TTC549 (cell line): ENCODE data around the gene ROBO4.

Source experiments
- FAIRE-seq: peaks from 2 replicates; lab custom pipeline; 2012; peaks lifted over from hg19 to GRCh38; lab: Jason Lieb, UNC

ROBO4 gene

DNA sequence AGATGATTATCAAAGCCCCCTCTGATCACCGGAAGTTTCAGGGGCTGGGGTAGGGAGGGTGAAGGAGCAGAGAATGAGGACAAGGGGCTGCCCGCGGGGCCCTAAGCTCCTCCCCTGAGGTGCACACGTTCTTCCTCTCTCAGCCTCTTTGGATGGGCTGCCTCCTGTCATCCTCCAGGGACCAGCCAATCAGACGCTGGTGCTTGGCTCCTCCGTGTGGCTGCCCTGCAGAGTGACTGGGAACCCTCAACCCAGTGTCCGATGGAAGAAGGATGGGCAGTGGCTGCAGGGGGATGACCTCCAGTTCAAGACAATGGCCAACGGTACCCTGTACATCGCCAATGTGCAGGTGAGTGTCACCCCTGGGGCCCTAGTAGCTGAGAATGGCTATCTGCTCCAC, 24.9 kb downstream of the ROBO4 start:
- FAIRE-seq = no peak

DNA sequence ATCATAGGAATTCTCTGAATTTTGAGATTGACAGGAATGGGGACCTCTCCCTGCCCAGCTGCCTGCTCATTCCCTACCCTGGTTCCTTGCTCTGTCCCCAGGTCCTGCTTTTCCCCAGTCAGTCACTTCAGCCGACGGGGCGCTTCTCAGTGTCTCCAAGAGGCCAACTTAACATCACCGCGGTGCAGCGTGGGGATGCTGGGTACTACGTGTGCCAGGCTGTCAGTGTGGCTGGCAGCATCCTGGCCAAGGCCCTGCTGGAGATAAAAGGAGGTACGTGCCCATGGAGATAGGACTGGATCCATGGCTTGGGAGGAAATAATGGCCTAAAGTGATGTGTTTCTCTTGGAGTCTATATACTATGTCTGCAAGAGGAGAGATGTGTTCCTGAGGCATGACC, 25.4 kb downstream of the ROBO4 start:
- no peak for FAIRE-seq

DNA sequence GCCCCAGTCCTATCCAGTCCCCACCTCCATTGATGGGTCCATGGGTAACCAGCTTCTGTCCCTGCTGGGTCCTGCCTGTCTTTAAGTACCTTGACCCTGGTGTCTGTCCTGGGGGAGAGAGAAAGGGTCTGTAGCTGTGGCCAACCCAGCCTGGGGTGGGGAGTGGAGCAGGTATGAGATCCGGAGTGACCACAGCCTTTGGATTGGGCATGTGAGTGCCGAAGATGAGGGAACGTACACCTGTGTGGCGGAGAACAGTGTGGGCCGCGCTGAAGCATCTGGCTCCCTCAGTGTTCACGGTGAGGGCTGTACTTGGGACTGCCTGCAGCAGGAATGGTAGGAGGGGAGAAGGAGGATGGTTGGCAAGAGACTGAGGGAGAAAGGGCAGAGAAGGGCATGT, 27.2 kb downstream of the ROBO4 start:
- FAIRE-seq = no peak

DNA sequence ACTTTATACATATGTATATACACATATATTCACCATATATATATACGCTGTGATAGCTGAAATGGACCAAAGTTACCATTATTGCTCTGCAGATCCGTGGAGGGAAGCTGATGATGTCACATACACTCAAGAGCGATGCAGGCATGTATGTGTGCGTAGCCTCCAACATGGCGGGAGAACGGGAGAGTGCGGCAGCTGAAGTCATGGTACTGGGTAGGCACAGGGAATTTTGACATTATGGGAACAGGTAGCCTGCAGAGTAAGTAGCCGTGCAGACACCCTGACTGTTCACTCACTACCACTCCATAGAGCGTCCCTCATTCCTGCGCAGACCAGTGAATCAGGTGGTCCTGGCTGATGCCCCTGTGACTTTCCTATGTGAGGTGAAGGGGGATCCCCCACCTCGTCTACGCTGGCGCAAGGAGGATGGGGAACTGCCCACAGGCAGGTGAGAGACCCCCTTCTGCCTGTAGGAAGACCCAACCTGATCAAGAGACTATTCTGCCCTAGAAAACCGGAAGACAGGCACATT, 27.7 kb downstream of the ROBO4 start:
- no peak for FAIRE-seq

DNA sequence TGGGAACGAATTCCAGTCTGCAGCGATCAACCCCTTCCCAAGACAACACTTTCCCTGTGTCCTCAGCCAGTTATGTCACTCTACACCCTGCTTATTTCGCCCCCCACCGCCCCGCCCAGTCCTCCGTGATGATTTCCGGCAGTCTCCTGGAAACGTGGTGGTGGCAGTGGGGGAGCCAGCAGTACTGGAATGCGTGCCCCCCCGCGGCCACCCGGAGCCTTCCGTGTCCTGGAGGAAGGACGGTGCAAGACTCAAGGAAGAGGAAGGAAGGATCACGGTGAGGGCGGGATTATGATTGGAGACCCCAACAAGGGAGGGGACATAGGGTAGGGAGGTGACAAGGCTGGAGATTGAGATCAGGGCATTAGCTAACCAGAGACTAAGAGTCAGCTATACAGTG, 28.3 kb downstream of the ROBO4 start:
- no peak for FAIRE-seq

DNA sequence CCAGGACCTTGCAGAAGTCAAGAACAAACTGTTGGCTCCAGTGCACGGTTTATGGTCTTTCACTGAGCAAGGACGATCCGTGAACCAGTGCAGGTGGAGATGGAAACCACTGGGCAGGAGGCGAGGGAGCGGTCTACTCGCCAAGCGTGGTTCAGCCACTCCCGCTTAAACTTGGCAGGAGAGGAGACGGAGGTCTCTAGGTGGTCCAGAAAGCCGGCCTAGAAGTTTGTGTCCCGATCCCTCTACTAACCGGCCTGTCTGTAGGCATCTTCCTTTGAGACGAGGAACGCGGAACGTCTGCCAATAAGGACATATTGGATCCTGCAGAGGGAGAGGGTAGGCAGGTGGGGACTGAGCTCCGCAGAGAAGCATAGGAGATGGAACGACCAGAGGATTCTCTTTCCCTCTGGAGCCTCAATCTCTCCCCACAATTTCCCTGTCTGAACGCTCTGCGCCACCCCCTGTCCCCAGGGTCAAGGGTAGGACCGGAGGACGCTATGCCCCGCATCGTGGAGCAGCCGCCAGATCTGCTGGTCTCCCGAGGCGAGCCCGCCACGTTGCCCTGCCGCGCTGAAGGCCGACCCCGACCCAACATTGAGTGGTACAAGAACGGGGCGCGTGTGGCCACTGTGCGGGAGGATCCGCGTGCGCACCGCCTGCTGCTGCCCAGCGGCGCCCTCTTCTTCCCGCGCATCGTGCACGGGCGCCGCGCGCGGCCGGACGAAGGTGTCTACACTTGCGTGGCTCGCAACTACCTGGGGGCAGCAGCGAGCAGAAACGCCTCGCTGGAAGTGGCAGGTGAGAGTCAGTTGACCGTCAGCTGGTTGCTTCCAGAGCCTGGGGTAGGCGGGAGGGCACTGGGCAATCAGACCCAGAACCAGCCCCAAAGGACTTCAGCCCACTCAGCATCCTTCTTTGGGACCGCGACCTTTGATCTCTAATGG, 29.1 kb downstream of the ROBO4 start:
- FAIRE-seq = no peak

DNA sequence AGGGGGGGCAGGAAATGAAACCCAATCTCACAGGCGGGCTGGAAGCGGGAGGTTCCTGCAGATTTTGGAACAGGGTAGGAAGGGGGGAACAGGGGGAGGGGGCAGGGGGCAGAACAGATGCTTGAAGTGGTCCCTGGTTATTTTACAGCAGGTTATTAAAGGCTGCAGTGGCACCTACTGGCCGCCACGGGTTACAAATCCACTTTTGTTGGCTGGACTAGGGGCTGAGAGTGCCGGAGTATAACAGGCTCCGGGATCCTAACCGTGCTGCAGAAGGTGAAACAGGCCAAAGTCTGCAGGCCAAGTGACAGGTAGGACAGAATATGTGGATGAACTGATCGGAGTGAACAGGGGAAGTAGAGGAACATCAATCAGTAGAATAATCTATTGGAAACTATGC, 30.0 kb downstream of the ROBO4 start:
- FAIRE-seq = no peak

DNA sequence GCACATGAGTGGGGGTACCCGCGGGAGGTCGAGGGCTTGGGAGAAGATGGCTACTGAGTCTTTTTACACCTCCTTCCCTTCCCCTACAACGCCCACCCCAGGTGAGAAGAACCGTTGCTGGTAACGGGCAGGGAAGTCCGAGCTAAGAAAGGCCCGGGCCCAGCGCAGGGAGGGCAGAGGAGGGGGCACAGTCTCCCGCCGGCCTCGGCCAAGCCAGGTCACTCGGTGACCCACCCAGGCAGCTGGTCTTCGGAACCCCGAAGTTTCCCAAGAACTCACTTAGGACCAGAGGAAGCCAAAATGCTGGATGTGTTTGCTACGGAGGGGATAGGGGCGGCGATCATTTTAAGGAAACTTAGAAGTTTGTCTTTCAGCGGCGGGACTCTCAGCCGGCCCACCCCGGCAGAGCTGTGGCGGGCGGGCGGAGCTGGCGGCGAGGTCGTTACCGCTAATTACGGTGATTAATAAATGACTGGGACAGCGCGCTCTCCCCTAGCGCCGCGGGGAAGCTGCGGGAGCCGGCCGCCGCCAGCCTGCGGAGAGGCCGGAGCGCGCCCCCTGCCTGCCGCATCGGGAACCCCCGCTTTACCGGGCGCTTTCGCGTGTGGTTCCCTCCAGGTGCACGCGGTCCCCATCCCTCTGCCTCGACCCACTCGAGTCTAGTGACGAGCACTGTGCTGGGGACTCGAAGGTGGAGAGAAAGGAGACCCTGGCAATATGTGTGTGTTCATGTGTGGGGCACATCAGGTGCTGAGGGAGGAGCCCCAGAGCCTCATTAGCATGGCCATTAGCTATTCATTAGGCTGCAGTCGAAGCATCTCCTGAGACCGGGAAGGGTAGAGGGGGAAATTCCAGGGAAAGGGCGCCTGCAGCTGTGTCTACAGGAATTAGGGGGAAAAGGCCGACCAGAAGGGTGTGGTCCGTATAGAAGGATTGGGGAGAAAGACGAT, 31.5 kb downstream of the ROBO4 start:
- FAIRE-seq = no peak

DNA sequence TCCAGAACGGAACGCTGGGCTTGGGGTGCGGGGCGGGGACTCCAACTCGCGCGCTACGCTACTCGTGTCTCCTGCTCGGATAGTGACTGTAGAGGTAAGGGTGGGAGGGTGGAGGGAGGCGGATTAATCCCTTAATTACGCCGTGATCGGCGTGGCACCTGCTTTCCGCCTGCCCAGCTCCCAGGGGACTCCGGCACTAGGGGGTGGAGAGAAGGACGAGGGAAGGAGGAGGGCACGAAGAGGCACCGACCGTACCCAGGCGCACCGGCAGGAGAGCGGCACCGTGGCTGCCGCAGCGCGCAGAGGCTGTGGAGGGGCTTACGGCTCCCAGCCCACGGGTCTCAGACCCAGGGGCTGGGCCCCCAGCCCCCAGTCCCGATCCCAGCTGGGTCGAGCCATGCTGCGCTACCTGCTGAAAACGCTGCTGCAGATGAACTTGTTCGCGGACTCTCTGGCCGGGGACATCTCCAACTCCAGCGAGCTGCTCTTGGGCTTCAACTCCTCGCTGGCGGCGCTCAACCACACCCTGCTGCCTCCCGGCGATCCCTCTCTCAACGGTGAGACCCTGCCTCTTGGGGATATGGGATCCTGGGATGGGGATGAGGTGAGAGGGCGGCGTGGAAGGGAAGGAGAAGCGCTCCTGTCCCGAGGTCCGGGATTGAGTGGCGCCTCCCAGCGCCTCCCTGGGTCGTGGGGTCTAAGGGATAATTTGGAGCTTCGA, 32.3 kb downstream of the ROBO4 start, which contains the start of gene ROBO3:
Gene ROBO3 (plus strand): TSS at position 252 of the 721 bp plus-strand sequence. CDS start 146 bp downstream, at position 398.
- FAIRE-seq = no peak

DNA sequence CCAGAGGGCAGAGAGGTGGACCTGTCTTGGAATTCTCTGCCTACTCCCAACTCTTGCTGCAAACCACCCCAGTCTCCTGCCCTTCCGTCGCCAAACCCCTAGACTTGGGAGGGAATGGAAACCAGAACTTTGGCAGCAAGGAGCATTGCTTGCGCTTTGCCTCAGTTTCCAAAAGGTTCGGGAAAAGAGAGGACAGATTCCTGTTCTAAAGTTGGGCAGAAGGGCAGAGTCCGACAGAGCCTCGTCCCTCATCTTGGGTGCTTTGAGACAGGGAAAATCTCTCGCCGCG, 32.8 kb downstream of the ROBO4 start:
- no peak for FAIRE-seq

DNA sequence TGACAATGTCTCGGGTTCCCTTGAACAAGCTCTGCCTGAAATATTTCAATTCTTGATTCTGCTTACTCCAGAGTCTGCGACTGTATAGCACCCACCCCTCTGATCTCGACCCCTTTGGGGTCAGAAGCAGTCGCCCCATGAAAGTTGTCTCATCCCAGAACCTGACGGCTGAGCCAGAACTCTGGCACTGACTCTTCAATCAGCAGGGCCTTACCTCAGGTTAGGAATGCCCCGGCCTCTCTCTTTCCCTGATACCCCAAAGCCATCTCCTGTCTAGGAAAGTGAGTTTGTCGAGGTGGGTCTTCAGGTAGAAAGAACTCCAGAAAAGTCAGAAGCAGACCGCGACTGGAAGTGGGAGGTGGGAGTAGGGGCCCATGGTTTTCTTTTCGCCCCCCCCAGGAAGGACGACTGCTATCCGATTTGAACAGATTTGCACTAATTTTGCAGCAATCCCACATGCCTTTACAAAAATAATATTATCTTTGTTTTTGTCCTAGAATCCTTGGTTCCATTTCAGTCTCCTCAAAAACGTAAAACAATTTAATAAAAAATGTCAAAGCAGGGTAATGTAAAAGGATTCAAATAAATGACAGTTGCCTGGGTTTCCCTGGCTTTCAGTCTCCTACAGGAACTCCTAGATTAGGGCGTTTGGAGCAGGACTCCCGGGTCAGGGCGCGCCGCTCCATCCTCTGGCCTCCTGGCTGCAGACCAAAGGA, 33.3 kb downstream of the ROBO4 start:
- FAIRE-seq = no peak

DNA sequence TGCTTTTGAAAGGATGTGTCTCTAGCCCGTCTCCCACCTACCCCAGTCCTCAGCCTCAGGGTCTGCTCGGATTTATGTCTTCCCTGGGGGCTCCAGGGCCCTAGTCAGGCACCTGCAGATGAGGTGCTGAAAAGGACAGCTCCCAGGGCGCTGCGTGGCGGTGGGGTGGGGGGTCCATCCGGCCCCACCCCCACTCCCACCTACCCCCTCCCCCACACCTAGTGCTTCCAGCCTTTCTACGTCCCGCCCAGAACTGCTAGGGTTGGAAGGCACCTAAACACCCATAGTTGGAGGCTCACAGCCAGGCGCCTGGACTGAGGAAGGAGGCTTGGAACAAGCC, 33.9 kb downstream of the ROBO4 start:
- no peak for FAIRE-seq

DNA sequence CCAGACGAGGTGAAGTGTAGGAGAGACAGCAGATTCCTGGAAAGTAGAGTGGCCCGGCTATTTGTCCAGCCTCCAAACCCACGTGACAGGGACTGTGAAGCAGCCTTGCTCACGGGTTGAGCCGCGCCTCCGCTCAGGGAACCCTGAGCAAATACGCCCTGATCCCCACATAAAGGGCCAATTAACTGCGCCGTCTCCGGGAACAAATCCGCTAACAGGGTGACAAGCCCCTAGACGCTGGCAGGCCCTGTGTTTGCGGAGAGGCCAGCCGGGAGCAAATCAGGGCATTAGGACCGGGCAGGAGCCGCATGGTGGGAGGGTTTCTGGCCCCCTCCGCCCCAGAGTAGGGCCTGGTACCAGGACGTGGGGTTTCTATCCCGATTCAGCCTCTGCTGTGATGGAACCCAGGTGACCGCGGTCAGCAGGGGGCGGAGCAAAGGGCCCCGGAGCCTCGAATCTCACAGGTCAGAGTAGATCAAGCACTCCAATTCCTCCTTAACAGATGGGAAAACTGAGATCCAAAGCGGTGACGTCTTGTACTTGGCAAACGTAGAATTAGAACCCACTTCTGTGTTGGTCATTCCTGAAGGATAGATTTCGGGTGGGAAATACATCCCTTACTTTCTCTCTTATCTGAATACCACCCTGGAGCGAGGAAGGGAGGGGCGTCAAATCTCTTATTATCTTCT, 34.4 kb downstream of the ROBO4 start:
- FAIRE-seq = no peak

DNA sequence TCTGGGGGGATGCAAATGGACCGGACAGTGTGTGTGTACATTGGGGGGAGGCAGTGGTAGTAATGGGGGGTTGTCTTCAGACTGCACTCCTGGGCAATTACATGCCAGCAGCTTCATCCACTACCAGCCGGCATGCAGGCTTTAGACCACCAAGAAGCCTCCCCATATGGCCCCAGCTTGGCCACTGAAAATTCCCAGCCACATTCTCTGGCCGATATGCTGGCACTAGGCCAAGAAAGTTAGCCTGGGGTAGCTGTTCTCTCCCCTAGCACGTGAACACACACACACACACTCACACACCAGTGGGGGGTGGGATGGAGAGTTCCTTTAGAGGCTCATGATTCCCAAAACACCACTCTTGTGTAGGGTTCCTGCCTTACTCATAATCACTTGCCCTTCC, 36.0 kb downstream of the ROBO4 start:
- FAIRE-seq = no peak

DNA sequence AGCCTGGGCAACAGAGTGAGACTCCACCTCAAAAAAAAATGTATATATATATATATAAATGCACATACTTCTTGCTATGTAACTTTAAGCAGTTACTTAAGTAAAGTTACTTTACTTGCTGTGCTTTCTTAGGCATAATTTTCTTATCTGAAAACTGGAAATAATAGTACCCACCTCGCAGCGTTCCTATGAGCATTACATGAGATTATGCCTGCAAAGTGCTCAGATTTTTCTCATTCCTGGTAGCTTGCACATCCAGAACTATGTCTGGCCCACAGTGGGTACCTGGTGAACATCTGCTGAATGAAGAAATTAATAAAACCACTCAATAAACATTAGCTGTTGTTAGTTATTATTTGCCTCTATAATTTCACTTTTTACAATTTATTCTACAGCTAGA, 38.5 kb downstream of the ROBO4 start:
- no peak for FAIRE-seq

DNA sequence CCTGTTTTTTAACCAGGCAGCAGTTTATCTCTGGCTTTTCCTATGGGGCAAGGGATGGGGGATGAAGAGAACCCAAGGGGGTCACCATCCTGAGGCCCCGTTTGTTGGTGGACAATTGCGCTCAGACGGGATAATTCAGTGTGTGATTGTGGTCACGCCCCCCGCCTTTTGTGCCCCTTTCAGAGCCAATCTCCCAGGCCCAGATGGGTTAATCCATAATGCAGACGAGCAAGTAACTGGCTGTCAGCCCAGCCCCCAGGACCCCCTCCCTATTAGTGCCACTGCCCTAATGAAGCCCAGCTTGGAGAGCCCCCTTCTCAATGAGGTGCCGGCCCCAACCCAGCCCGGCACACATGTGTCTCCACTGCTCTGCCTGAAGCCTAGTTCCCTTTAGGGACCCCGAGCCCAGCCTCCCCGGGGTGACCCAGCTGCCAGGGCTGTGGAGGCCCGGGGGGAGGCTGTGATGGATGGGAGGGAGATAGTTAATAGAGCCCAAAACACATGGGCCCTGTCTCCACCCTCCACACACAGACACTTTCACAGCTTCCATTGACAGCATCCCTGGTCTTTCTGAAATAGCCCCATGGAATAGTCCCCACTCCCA, 51.5 kb downstream of the ROBO4 start:
- FAIRE-seq = no peak

DNA sequence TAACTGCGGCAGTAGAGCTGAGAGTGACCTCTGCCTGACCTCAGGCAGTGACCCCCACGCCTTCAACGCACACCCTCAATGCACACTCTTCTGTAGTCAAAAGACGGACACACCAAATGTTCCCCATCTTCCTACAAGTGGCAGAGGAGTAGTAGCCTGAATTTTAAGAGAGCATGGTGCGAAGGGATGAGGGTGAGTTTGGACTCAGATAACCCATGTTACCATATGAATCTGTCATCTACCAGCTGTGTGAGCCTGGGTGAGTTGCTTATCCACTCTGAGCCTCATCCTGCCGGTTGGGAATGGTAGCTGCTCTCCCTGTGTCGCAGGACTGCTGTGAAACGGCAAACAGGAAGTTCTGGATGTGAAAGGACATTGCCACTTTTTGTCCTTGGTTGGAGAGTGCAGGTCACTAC, 53.0 kb downstream of the ROBO4 start:
- FAIRE-seq = no peak

DNA sequence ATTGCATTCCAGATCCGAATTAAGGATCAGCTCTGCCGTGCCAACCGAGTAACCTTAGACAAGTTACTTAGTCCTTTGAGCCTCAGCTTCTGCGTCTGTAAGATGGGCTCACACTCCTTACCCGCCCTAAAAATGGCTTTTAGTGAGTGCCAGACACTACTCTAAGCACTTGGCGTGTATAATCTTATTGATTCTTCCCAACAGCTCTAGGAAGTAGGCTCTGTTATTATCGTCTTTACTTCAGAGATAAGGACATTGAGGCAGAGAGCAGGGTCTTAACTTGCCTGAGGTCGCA, 54.1 kb downstream of the ROBO4 start:
- no peak for FAIRE-seq

DNA sequence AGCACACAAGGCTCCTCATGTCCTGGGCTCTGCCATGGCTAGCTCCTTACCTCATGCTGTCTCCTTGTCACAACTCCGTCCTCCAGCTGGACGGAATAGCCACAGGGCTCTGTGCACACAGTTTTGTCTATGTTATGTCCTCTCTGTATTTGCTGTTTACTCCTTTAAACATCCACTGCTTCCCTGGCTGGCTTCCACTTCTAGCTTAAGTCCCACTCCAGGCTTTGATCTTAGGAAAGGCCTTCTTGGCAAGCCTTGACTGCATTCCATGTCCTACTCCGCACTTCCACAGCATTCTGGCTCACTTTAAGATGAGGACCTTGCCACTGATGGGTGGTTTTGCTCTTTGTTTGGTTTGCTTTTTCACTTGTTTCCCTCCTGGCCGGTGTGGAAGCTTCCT, 55.4 kb downstream of the ROBO4 start:
- FAIRE-seq = no peak

DNA sequence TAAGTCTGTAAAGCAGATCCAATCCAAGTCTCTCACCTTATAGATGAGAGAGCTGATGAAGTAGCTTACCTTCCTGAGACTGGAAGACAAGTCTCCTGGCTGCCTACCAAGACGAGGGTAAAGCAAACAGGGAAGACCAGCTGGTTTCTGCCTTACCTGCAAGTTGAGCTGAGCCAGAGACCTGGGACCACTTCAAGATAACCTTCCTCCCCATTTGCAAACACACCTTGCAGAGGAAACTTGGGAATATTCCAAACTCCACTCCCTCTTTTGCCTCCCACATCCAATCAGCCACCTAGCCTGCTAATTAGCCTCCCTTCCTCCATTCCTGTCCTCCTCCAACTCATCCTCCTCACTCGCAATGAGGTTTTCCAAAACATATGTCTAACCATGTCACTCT, 55.8 kb downstream of the ROBO4 start:
- no peak for FAIRE-seq

DNA sequence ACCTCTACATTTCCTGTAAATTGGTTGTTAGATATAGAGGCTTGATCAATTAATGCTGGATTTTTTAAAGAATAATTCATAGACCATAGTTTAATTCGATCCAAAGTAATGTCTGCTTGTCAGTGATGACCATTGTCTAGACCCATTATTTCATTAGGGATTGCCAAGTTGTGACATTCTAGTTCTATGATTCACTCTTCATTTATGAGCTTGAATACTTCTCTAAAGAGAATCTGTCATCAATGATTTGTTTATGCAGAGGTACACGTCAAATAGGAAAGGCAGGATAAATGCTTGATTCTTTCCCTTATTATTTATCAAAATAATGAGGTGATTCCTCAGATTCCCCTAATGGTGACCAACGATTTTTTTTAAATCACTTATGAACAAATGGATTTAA, 56.5 kb downstream of the ROBO4 start:
- no peak for FAIRE-seq
